Fibroblast of villous mesenchyme (primary cell): Measurements from ENCODE around the gene ZNF287. TPM values are rescaled to one million over a fixed set of nuclear protein-coding genes. Genes with fewer than 3 reads are reported as not detected.
A peak's percentile ranks its signal among the peaks of the same experiment; 100 is the strongest.

Experiments
- DNase-seq: peaks from one replicate; pipeline ENCODE4 v3.0.0-alpha.2; 2010; ENCODE audit warnings: low read depth
- H3K4me3 ChIP-seq: 2 replicates; pipeline ENCODE4 v1.5.1; 2011; ENCODE audit warnings: low read depth, mild to moderate bottlenecking, low read length
- CTCF ChIP-seq: IDR thresholded peaks from 2 replicates; pipeline ENCODE4 v1.5.1; 2012; ENCODE audit warnings: low read depth, mild to moderate bottlenecking, low read length; ENCODE audit not compliant: insufficient read depth
- total RNA-seq: library from RNA; depleted of rRNA; stranded (reverse); fragments of >200 nt; gene quantifications from 2 replicates; pipeline ENCODE4 v1.2.3, GENCODE V29; 2012

The ZNF287 gene
- total RNA-seq, result 3.9 and 5.2 TPM in 2 replicates

- DNase-seq, result peak; percentile 88
- H3K4me3 ChIP-seq, result peak within 1 kb of the TSS; percentile 83
- no peak for TF ChIP-seq CTCF
Observed at GRCh38 chr17:16568541-16569357, at the start of gene ZNF287. ZNF287 (minus strand) TSS chr17:16569204; CDS start chr17:16567731, 1,473 bp downstream.

GRCh38 chr17:16617481-16618060 is 48.6 kb upstream of the ZNF287 start:
- no peak for TF ChIP-seq CTCF
- H3K4me3 ChIP-seq, result no peak overlapping the region
- DNase-seq, result no peak

- H3K4me3 ChIP-seq, result no peak overlapping the region
- no peak for DNase-seq
- TF ChIP-seq CTCF, result no peak
Observed at GRCh38 chr17:16599537-16599936, 30.5 kb upstream of the ZNF287 start.

GRCh38 chr17:16593356-16594102 is 24.5 kb upstream of the ZNF287 start:
- H3K4me3 ChIP-seq, result no peak overlapping the region
- no peak for TF ChIP-seq CTCF
- peak; percentile 75 for DNase-seq

GRCh38 chr17:16589097-16589969 is 20.3 kb upstream of the ZNF287 start:
- peak; percentile 99 for TF ChIP-seq CTCF
- peak overlapping the region; percentile 69 for H3K4me3 ChIP-seq
- DNase-seq, result peak; percentile 86

- TF ChIP-seq CTCF, result no peak
- no peak for DNase-seq
- H3K4me3 ChIP-seq, result no peak overlapping the region
Observed at GRCh38 chr17:16585796-16586195, 16.8 kb upstream of the ZNF287 start.
